NCI-H146 (cell line): ENCODE data around the gene TRAF3IP3.

Source experiments
- DNase-seq: peaks from one replicate; lab custom pipeline; 2025; lab: John Stamatoyannopoulos, UW

Gene TRAF3IP3

GRCh38 chr1:209737118-209737505 lies 18.7 kb upstream of the TRAF3IP3 start:
- DNase-seq, result no peak

DNA sequence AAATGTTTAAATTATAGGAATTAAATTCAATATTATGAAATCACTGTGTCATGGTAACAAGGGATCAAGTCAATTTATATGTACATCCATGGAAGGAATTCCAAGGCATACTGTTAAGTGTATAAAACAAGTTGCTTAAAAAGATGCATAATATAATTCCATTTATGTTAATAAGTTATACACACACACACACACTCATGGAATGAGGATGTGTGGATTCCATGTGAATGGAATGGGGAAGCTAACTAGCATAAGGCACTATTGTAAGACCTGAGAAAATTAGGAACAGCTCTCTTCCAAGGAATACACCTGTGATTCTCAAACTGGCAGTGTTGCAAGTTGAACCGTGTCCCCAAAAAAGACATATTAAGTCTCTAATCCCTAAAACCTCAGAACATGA lies 17.6 kb upstream of the TRAF3IP3 start:
- DNase-seq, result no peak

DNA sequence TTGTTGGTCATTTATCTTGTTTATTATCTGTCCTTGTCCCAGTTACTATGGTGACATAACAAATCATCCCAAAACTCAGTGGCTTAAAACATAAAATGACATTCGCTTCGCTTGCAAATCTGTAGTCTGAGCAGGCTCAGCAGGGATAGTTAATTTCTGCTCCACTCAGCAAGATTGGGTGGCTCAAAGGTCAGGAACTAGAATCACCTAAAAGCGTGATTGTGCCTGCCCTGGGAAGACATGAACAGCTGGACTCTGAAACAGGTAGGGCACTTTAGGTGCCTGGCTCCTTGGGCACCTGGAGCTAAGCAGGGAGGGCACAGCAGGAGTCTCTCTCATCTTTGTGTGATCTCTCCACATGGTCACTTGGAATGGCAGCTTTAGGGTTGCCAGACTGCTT lies 14.7 kb upstream of the TRAF3IP3 start:
- DNase-seq, result no peak

- no peak for DNase-seq
These were observed 14.0 kb upstream of the TRAF3IP3 start for GRCh38 chr1:209741889-209742288.

- DNase-seq, result no peak
These were observed 13.3 kb upstream of the TRAF3IP3 start for GRCh38 chr1:209742409-209743144.

GRCh38 chr1:209743145-209743482 lies 12.7 kb upstream of the TRAF3IP3 start:
- DNase-seq, result no peak

- DNase-seq, result no peak
These were observed 9.2 kb upstream of the TRAF3IP3 start for GRCh38 chr1:209746451-209747165.

DNA sequence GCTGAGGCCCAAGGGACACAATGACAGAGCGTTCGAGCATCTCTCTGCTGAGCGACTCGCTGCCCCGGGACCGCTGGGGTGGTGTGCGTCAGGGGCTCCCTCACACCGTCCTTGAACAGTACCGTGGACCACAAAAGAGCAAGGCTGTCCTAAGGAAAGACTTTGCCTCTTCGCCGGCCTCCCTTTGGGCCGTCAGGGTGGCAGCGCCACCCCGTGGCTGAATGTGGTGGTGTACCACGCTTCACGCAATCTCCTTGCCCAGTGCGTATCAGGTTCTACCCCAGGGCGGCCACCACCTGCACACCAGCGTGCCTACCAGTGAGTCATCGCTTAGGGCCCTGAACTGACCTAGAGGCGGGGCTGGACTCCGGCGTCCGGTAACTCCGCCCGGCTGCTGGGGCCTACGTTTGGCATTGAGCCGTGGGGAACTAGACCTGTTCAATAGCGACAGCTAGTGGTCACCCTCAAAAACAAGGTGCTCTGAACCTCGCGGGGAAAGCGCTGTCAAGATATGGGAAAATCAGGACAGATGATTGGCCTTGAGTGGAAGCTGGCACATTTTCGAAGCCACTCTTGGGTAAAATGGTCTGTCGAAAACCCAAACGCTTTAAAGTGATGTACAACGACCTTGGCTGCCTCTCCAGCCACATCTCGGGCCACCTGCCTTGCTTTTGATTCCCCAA lies 8.1 kb upstream of the TRAF3IP3 start:
- DNase-seq, result no peak

DNA sequence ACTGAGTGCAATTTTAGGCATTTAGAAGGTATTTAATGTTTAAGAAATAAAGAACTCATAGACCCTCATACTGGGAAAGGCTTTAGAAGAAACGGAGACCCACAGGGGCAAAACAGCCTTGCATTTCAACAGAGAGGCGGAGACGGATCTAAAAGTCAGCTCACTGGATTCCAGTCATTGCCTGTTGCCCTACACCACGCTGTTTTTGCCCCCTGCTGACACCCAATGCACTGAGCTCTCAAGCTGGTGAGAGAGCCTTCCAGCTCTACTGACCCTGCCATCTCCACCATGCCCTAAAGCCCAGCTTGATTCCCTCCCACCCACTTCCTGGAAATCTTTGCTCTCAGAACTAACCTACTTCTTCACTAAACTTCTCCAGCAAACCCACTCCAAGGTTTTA lies 7.2 kb upstream of the TRAF3IP3 start:
- no peak for DNase-seq

DNA sequence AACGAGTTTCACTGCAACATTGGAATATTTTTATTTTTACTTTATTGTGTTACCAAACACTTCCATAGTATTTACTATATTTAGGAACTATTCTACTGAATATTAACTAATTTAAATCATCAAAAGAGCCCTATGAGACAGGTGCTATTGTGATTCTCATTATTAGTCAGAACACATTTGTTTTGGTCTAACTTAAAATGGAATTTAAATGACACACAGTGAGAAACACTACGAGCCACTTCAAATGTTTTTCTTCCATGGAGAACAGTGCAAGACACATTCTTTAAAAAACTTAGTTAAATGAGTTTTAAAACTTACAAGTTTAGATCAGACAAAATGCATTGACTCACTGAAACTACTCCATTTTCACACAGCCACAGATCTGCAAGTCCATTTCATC lies 6.6 kb upstream of the TRAF3IP3 start:
- no peak for DNase-seq

DNA sequence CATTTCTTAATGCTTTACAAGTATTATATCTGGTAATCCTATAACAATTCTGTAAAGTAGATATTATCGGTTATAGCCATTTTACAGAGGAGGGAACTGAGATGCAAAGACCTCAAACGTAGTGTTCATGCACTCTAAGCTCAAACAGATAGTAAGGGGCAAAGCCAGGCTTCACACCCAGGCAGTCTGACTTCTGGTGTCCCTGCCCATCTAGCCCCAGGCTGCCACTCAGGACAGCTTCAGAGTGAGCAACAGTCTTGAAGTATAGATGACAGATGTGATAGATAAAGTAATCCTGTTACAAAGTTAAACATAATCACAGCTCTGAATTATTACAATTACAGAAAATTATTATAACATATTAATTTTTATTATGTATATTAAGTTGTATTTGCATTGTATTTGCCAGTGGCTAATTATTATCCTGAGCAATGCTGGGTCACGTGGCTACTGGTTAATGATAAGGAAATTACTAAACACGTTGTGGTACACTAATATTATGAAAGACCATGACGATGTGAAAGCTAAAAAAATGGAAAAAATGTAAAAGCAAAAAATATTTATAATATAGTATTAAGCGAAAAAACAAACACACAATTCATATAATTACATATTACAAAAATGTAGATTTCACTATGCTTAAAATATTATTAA lies 6.1 kb upstream of the TRAF3IP3 start:
- DNase-seq, result no peak

- DNase-seq, result no peak
These were observed 4.1 kb upstream of the TRAF3IP3 start for GRCh38 chr1:209751627-209752231.

GRCh38 chr1:209752890-209753289 lies 3.0 kb upstream of the TRAF3IP3 start:
- DNase-seq, result no peak

- no peak for DNase-seq
These were observed 597 bp upstream of the TRAF3IP3 start for GRCh38 chr1:209755256-209755655.

DNA sequence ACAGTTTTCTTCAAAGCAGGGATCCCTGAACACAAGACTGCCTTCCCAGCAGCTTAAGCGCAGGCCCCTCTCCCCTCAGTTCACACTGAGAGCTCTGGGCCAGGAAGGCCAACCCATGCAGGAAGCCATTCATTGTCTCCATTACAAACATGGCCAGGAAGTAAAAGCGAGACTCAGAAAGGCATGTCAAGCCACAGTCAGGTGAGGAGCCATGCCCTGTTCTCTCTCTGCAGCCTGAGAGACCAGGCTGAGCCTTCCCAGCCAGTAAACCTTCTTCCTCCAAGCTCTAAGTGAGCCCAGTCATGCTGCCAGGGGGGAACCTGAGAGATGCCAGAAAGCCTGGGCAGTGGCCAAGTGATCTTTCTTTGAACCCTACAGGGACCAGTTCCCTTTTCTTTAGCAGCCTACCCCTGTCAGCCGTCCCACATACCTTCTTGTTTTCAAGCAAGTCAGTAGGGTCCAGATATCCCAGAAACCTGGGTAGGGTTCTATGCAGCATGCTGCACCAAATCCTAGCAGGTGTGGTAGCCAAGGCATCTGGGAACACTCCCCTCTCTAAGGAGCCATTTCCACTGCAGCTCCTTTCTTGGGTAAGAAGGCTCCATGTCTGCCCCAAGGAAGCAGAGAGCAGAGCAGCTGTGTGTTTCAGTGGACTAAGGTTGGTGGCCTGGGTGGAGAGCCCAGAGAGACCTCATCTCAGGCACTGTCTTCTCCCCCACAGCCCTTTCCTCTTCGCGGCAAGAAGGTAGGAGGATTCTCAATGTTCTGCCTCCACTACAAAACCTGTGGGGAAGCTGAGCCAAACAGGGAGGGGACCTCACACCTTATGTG lies 977 bp downstream of the TRAF3IP3 start:
- DNase-seq, result no peak

- DNase-seq, result no peak
These were observed 2.5 kb downstream of the TRAF3IP3 start for GRCh38 chr1:209758400-209758799.

DNA sequence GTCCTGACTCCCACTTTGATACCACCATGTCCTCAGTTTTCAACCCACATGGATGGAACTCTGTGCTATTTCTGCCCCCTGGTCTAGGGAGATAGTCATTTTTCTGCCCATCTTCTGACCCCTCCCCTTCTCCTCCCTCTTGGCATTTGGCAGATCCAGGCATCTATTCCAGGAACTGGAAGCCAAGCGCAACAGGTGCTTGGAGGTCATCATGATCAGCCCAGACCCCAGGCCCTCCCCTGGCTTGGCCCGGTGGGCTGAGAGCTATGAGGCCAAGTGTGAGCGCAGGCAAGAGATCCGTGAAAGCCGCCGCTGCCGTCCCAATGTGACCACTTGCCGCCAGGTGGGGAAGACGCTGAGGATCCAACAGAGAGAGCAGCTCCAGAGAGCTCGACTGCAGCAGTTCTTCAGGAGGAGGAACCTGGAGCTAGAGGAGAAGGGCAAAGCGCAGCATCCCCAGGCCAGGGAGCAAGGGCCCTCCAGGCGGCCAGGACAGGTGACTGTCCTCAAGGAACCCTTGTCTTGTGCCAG lies 4.0 kb downstream of the TRAF3IP3 start:
- no peak for DNase-seq

DNA sequence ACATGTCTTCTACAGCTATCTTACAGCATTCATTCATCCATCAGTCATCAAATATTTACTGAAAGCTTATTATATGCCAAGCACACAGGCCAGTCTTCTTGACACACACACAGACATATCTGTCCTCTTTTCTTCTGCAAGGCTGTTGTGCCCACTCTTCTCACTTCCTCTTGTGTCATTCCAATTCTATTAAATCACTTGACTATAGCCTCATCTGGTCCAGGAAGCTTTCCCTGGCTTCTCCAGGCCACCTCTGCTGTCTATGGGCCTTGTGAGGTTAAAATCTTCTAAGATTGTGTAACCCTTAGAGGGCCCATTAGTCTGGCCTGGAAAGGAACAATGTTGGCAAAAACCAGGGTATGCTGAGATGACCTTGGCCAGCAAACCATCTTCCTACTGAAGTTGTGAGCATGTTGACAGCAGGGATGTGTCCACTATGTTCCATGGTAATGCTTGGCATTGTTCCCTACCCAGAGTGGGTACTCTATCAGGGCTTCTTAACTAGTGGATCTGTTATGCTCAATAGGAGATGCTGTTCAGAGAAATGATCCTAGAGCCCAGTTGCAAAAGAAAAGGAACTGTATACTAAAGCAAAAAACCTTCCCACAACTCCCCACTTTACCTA lies 5.3 kb downstream of the TRAF3IP3 start:
- no peak for DNase-seq

DNA sequence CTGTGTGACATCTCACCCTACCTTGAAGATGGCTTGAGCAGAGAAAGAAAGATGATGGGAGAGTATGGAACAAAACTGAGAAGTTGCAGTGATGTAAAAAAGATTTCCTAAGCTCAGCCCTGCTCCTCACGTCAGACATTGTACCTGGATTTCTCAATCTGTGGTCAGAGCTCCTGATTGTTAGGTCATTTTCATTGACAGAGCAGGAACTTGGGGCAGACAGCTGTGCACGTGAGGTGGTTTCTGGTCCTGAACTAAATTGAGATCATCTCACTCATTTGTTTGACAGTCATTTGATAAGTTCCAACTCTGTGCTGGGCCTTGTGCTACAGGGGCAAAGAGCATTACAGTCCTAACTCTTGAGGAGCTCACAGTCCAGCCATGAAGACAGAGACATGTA lies 10.2 kb downstream of the TRAF3IP3 start:
- DNase-seq, result no peak

DNA sequence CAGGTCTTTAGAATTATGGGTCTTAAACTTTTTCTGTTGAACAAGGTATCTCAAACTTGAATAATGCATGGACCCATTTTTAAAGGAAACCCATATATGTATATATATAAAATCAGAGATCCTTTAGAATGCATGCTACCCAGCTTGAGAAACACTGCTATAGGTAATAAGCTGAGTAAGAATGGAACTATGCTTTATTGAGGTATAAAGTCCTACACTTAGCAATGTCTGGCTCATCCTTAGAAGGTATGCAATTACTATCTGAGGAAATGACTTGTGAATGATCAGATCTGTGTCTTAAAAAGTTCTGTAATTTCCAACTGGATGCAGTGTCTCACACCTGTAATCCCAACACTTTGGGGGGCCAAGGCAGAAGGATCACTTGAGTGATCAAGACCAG lies 11.2 kb downstream of the TRAF3IP3 start:
- DNase-seq, result no peak

GRCh38 chr1:209767706-209768105 lies 11.9 kb downstream of the TRAF3IP3 start:
- no peak for DNase-seq
